SK-N-MC (cell line): ENCODE measurements around the gene IL21R.

ENCODE experiments used
- EZH2 ChIP-seq: fragments of 200-600 bp; sonication (generic); IDR thresholded peaks from one replicate; pipeline ENCODE4 v1.6.1; 2017; ENCODE audit warnings: antibody characterized with exemption
- POLR2AphosphoS5 ChIP-seq: IDR thresholded peaks from 2 replicates; pipeline ENCODE4 v1.6.1; 2012; ENCODE audit warnings: mild to moderate bottlenecking, low read depth, low read length, borderline replicate concordance

- TF ChIP-seq POLR2AphosphoS5 (no peak), EZH2 (no peak)
Measured at GRCh38 chr16:27481282-27481934, 79.4 kb downstream of the IL21R start.
